SIG-M5 treated with dmso at 0.1 percent for 504 hours (cell line): Measurements from ENCODE around the gene SUPV3L1.
"Not testable (repeated sequence)": the region's sequence is repeated elsewhere in the genome, so short reads cannot be mapped to it uniquely, and the experiment has no call there.

Experiments used
- DNase-seq: peaks from one replicate; lab custom pipeline; 2025; ENCODE audit not compliant: unreplicated experiment; lab: John Stamatoyannopoulos, UW

Gene SUPV3L1

GRCh38 chr10:69179743-69180524 lies at the start of gene SUPV3L1:
TSS of gene SUPV3L1 (plus strand) at chr10:69180234. CDS start at chr10:69180292, 58 bp downstream.
- DNase-seq: peak; percentile 98

DNA sequence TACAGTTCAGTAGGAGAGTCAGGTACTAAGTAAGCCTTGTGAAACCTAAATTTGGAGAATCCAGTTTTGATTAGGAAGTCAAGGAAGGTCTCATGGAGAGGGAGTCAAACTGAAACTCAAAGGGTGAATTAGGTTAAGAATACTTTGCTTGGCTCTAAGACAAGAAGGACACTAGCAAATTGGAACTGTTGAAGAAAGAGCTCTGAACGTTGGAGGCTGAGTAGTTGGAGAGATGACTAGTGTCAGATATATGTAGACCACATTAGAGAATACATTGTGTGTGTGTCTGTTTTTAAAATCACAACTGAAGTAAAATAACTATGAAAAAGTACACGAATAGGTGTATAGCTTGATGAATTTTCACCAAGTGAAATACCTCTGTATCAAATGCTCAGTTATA lies 49.8 kb upstream of the SUPV3L1 start:
- DNase-seq: no peak

DNA sequence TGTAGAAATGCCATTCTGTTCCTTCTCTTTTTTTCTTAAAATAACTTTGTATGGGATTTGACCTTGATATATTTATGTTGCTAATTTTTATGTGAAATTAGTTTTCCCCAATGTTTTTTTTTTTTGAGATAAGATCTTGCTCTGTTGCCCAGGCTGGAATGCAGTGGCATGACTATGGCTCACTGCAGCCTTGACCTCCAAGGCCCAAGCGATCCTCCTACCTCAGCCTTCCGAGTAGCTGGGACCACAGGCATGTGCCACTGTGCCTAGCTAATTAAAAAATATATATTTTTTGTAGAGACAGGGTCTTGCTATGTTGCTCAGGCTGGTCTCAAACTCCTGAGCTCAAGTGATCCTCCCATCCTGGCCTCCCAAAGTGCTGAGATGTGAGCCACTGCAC lies 40.1 kb upstream of the SUPV3L1 start:
- DNase-seq: no peak

DNA sequence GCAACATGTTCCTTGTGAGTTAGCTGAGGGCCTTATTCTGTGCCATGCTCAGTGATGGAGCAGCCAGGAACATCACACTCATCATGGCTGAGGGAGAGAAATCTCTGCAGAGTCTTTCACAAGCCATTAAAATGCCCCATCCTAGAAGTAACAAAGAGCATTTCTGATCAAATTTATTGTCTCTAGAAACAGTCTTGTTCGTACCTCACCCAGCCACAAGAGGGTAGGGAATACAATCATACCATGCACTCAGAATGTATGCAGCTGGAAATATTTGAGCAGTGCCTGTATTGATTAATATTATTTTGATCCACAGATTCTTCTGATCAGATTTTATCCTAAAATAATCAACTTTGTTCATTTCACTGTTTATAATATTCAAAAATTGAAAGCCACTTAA lies 38.7 kb upstream of the SUPV3L1 start:
- DNase-seq: no peak

- DNase-seq: not testable (repeated sequence)
These were observed 38.0 kb upstream of the SUPV3L1 start for GRCh38 chr10:69142074-69142473.

- no peak for DNase-seq
These were observed 37.1 kb upstream of the SUPV3L1 start for GRCh38 chr10:69142983-69143382.

- DNase-seq: no peak
These were observed 34.7 kb upstream of the SUPV3L1 start for GRCh38 chr10:69145329-69145728.

DNA sequence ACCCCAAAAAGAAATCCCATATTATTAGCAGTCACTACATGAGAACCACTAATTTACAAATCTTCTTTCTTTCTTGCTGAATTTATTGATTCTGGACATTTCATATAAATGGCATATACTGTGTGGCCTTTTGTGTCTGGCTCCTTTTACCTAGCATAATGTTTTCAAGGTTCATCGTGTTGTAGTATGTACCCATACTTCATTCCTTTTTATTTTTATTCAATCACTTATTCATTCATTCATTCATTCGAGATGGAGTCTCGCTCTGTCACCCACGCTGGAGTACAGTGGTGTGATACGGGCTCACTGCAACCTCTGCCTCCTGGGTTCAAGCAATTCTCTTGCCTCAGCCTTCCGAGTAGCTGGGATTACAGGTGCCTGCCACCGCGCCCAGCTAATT lies 34.2 kb upstream of the SUPV3L1 start:
- DNase-seq: no peak

- no peak for DNase-seq
These were observed 33.3 kb upstream of the SUPV3L1 start for GRCh38 chr10:69146759-69147158.

- no peak for DNase-seq
These were observed 28.1 kb upstream of the SUPV3L1 start for GRCh38 chr10:69151984-69152383.

DNA sequence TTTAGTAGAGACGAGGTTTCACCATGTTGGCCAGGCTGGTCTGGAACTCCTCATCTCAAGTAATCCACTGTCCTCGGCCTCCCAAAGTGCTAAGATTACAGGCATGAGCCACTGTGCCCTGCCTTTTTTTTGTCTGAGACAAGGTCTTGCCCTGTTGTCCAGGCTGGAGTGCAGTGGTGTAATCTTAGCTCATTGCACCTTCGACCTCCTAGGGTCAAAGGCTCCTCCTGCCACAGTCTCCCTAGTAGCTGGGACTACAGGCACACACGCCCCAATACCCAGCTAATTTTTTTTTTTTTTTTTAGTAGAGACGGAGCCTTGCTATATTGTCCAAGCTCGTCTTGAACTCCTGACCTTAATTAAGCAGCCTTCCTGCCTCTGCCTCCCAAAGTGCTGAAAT lies 26.8 kb upstream of the SUPV3L1 start:
- no peak for DNase-seq

DNA sequence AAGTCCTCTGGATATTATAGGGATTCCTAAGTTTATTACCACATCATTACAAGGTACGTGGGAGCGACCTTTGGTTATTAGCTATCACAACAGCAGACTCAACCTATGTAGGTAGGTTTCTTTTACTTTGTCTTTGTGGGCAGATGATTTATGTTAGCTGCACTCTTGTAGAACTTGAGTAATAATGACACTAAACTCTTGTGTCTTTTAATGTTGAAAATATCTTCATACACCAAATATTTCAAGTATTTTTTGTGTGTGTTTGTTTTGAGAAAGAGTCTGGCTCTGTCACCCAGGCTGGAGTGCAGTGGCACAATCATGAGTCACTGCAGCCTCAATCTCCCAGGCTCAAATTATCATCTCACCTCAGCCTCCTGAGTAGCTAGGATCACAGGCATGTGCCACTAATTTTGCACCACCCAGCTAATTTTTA lies 19.2 kb upstream of the SUPV3L1 start:
- no peak for DNase-seq

DNA sequence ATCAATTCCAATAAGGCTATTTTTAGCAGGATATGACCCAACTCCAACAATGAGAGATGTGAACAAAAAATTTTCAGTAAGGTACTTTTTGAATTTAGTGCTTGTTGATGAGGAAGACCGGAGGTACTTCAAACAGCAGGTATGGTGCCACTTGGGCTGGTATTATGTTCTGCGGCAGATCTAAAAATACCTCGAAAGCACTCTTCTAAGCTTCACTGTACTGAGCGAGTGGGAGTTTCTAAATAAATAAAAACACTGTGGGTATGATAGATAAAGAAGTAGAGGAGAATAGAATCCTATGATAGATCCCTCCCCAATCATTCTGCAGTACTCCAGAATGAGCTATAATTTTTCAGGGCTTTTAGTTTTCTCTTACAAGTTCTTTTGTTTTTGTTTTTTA lies 11.5 kb upstream of the SUPV3L1 start:
- no peak for DNase-seq

- DNase-seq: no peak
These were observed 7.6 kb upstream of the SUPV3L1 start for GRCh38 chr10:69172241-69172982.

- DNase-seq: not testable (repeated sequence)
These were observed 4.7 kb upstream of the SUPV3L1 start for GRCh38 chr10:69175326-69175725.

GRCh38 chr10:69176823-69177222 lies 3.2 kb upstream of the SUPV3L1 start:
- DNase-seq: no peak

- DNase-seq: peak; percentile 75
These were observed 818 bp upstream of the SUPV3L1 start for GRCh38 chr10:69179089-69179742.

- DNase-seq: no peak
These were observed 631 bp downstream of the SUPV3L1 start for GRCh38 chr10:69180525-69181204.

DNA sequence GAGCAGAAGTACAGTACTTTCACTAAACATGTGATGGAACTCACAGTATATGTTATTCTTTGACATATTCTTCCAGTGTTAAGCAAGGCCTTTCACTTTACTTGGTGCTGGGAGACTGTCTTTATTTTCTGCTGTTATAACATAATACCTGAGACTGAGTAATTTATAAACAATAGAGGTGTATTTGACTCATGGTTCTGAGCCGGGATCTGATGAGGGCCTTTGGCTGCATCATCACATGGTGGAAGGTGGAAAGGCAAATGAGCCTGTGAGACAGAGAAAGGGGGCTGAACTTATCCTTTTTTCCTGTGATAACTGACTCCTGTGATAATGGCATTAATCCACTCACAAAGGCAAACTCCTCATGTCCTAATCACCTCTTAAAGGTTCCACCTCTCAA lies 1.4 kb downstream of the SUPV3L1 start:
- no peak for DNase-seq

DNA sequence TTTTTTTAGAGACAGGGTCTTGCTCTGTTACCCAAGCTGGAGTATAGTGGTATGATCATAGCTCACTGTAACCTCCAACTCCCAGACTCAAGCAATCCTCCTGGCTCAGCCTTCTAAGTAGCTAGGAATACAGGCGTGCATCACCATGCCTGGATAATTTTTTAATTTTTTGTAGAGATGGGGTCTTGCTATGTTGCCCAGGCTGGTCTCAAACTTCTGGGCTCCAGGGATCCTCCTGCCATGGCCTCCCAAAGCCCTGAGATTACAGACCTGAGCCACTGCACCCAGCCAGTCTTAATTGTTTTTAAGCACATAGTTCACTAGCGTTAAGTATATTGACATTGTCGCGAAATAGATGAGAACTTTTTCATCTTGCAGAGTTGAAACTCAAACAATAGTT lies 2.0 kb downstream of the SUPV3L1 start:
- no peak for DNase-seq

DNA sequence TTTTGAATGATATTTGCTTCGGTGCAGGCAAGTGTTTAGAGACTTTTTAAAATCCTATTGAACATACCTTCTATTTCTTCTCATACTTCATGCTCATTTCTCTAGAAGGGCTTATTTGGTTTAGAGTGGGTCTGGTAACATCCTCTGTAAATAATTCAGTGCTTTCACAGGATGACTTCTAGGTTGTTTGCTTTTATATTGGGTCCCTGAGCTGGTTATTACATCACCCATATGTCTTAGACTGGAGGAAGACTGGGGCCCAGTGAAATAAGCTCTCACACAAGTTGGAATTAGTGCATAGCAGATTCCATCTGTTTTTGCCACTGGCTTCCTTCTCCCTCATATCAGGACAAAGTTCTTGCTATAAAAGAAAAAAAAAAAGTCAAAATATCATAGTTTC lies 6.5 kb downstream of the SUPV3L1 start:
- no peak for DNase-seq
